ENCODE measurements around the gene APOL4.

DNA sequence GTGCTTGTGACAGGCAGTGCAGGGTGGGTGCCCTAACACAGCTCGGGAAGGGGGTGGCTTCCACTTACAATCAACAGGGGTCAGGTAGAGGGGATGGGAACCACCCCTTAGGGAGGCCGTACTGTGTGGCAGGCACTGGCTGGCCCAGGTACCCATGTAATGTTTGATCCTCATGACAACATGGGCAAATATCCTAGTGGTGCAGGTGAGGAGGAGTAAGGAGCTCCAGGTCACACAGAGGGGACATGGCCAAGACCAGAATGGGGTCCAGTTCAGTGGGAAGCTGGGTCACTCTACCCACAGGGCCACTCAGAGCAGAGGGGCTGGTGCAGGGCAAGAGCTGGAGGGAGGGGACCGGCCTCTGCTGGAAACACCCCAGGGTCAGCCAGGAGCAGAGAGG lies 3.1 kb downstream of the APOL4 start:
- TF ChIP-seq, protein P1, sequence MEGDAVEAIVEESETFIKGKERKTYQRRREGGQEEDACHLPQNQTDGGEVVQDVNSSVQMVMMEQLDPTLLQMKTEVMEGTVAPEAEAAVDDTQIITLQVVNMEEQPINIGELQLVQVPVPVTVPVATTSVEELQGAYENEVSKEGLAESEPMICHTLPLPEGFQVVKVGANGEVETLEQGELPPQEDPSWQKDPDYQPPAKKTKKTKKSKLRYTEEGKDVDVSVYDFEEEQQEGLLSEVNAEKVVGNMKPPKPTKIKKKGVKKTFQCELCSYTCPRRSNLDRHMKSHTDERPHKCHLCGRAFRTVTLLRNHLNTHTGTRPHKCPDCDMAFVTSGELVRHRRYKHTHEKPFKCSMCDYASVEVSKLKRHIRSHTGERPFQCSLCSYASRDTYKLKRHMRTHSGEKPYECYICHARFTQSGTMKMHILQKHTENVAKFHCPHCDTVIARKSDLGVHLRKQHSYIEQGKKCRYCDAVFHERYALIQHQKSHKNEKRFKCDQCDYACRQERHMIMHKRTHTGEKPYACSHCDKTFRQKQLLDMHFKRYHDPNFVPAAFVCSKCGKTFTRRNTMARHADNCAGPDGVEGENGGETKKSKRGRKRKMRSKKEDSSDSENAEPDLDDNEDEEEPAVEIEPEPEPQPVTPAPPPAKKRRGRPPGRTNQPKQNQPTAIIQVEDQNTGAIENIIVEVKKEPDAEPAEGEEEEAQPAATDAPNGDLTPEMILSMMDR (IDR thresholded peaks at IDR 0.05), result no peak
- TF ChIP-seq TEAD4 (CRISPR knock-in tag; IDR thresholded peaks at IDR 0.05) (no peak), ZBTB21 (CRISPR knock-in tag; IDR thresholded peaks at IDR 0.05; ENCODE audit: borderline replicate concordance) (no peak)

Data from WTC11 (cell line).